Central memory CD4-positive, alpha-beta T cell (primary cell): ENCODE measurements around the gene TAAR6.
"Not testable (repeated sequence)": the region's sequence is repeated elsewhere in the genome, so short reads cannot be mapped to it uniquely, and the experiment has no call there.

Experiments used
- DNase-seq: peaks from one replicate; pipeline ENCODE4 v3.0.0; 2022
- total RNA-seq, 3 experiments: gene quantifications; one replicate each; lab custom pipeline; 2026; lab: John Stamatoyannopoulos, UW

Gene TAAR6, protein sequence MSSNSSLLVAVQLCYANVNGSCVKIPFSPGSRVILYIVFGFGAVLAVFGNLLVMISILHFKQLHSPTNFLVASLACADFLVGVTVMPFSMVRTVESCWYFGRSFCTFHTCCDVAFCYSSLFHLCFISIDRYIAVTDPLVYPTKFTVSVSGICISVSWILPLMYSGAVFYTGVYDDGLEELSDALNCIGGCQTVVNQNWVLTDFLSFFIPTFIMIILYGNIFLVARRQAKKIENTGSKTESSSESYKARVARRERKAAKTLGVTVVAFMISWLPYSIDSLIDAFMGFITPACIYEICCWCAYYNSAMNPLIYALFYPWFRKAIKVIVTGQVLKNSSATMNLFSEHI
- total RNA-seq = 0 to 0.04 (median 0) reads per million in 3 experiments

DNA sequence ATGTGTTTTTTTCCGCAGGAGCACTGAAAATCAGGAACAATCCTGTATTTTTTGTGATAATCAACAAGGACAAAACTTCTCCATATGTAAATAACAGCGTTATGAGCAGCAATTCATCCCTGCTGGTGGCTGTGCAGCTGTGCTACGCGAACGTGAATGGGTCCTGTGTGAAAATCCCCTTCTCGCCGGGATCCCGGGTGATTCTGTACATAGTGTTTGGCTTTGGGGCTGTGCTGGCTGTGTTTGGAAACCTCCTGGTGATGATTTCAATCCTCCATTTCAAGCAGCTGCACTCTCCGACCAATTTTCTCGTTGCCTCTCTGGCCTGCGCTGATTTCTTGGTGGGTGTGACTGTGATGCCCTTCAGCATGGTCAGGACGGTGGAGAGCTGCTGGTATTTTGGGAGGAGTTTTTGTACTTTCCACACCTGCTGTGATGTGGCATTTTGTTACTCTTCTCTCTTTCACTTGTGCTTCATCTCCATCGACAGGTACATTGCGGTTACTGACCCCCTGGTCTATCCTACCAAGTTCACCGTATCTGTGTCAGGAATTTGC is at the start of gene TAAR6:
TAAR6 (plus strand) TSS at position 102 of the 557 bp plus-strand sequence; CDS start at position 102, 0 bp downstream.
- no peak for DNase-seq

GRCh38 chr6:132520953-132521352 is 49.2 kb upstream of the TAAR6 start:
- no peak for DNase-seq

DNA sequence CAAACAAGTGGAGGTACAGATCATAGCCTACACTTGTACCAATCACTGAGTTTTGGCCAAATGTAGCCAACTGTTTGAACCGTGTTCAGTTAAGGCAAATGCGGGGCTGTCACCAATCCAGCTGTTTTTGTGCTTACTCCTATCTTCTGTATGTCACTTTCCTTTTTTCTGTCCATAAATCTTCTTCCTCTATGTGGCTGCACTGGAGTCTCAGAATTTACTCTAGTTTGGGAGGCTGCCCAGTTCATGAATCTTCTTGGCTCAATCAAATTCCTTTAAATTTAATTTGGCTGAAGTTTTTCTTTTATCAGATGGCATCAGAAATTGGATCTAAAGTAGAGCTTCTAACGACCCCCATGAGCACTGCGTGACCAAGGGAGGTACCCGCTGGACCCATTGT is 45.5 kb upstream of the TAAR6 start:
- DNase-seq = no peak

DNA sequence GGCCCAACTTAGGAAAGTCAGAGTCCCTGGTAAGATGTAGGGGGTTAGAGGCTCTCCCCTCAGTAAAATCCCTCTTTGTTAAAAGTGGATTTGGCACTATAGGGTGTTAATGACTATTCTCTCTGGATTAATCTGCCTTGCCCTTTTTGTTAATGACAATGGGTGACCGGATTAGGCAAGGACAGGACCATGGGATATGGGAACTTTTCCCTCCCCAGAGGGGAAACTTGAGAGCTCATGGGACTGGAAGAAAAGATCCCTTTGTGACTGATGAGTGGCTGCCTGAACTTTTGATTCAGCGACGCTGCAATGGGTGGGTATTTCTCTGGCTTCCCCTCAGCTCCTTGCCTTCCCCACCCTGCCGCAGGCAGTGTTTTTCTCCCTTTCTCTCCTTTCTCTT is 44.3 kb upstream of the TAAR6 start:
- DNase-seq = no peak

DNA sequence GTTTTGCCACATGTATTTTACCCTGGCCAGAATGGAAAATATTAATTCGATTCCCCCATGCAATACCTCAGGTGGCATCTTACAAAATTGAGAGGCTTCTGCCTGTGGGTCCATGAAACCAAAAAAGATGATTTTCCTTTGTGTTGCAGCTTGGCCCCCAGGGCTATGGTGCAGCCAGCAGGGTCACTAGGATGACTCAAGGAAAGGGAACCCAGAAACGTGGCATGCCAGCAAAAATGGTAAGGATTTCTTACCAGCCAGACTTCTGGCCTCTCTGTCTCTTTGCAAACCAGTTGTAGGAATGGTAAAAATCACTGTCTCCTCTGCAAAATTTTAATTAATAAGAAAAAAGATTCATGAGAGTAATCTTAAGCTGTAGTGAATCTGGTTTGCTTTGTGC is 43.7 kb upstream of the TAAR6 start:
- no peak for DNase-seq

DNA sequence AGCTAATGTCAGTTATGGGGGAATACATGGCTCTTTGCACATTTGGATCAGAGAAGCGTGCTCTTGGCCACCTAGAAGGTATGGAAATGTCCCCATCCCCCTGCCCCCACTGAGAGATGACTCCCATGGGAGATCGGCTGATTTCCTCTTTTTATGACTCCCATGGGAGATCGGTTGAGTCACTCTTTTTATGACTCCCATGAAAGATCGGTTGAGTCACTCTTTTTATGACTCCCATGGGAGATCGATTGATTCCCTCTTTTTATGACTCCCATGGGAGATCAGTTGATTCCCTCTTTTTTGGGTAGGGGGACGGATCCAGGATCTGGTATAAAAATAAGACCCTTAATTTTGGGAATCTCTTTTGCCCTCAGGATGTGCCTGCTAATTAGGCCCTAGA is 42.3 kb upstream of the TAAR6 start:
- no peak for DNase-seq

DNA sequence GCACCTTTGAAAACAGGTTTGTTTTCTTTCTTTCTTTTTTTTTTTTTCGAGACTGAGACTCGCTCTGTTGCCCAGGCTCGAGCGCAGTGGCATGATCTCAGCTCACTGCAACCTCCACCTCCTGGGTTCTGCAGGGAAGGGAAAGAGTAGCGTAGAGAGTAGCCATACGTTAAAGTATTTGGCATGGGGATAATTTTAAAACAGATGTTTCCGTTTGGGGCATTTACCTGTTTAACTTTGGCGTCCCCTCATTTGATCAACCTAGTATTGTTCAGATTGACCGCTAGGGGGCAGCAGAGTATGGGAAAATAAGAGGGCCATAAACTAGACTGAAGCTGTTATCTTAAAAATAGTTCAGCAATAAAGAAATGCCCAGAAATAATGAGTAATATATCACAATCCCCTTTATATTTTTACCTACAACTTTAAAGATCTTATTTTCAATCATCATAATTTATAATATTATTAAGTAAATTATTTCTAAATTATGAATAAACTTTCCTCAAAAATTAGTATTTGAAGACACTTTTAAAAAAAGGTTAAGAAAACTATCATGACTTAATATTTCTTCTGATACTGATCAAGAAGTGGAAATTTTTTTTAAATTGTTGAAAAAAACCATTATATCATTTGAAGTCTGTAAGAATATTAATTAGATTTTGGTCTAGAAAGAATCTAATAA is 39.7 kb upstream of the TAAR6 start:
- DNase-seq = peak; percentile 54

- not testable (repeated sequence) for DNase-seq
Measured at GRCh38 chr6:132534546-132534945, 35.6 kb upstream of the TAAR6 start.

- no peak for DNase-seq
Measured at GRCh38 chr6:132537145-132537544, 33.0 kb upstream of the TAAR6 start.

GRCh38 chr6:132537977-132538376 is 32.1 kb upstream of the TAAR6 start, which contains the start of gene TAAR9:
TSS of gene TAAR9 (plus strand) at chr6:132538277. CDS start at chr6:132538290, 13 bp downstream.
- no peak for DNase-seq

- DNase-seq = no peak
Measured at GRCh38 chr6:132544826-132545225, 25.3 kb upstream of the TAAR6 start.

- DNase-seq = no peak
Measured at GRCh38 chr6:132548746-132549463, 21.2 kb upstream of the TAAR6 start.

DNA sequence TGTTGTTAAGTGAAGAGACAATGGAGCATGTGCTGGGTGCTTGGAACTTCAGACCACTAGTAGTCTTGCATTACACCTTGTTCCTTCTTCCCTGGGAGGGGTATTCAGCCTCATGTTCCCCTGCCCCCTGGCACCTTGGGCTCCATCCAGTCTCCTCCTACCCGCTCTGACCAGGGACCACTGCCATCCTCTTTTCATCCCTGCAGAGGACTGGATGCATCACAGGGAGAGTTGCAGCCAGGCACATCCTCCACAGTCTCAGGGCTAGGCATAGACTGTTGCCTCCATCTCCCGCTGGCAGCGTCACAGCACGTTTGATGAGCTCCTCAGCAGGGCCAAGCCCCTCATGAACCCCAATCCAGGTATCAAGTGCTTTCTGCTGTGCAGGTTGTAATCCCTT is 18.9 kb upstream of the TAAR6 start:
- DNase-seq = no peak

DNA sequence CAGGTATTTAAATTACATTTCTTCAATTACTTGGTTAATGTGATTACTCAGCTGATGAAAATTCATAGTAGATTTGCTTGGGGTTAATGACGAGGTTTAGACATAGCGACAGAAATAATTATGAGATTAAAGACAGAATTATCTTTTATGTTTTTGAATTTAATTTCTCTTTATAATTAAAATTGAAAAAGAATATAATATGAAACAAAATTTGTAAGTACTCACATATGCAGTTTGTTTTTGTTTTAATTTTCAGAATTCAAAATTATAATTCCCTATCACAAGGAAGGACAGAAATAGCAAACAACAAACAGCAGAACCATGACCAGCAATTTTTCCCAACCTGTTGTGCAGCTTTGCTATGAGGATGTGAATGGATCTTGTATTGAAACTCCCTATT is 17.8 kb upstream of the TAAR6 start, which contains the start of gene TAAR8:
TAAR8 (plus strand) TSS at position 301 of the 400 bp plus-strand sequence; CDS start at position 322, 21 bp downstream.
- DNase-seq = no peak

GRCh38 chr6:132560087-132560486 is 10.0 kb upstream of the TAAR6 start:
- DNase-seq = not testable (repeated sequence)

GRCh38 chr6:132566404-132566803 is 3.7 kb upstream of the TAAR6 start:
- DNase-seq = no peak

DNA sequence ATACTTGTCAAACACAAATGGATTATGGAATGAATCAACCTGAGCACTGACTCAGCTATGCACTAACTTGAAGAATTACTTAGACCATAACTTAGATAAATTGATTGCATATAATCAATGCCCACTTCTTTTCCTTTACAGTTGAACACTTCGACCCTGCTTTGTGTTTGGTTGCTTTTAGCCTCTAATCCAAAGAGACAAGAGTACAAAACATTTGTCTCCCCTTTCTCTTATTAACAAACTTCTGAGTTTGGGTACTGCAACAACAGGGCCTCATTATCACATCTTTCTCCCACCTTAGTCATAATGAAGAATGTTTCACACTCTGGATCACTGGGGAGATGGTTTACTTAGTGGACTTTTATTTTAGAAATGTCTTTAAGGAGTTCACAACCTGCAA is 2.6 kb upstream of the TAAR6 start:
- no peak for DNase-seq

DNA sequence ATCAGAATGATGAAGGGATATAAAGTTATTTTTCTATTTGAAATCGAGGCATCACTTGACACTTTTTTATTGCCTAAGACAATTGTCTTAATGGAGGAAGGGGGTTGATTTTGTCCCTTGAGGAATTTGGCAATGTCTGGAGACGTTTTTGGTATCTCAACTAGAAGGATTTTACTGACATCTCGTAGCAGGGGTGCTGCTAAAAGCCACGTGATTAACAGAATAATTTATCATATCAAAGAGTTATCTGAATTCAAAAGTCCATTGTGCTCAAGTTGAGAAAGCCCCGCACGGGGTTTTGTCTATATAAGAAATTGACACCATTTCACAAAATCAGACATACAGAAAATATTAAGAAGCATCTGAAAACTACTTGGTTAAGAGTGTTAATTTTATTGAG is 1.5 kb upstream of the TAAR6 start:
- DNase-seq = no peak

DNA sequence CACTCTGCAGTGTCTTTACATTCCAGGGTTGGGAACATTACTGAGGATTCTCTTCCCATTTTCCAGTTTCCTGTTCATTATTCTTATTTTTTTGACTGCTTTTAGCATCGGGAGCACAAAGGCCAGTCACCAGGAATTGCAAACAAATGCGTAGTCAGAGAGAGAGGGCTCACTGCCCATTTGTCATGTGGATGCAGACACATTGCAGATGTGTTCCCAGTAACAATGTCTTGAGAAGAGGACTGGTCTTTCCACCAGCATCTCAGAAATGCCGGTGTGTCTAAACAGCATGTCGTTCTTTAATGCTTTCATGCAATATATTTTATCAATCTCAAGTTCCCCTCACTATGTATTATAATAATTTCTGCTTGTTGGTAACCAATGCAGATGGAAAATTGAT is 952 bp upstream of the TAAR6 start:
- DNase-seq = no peak

GRCh38 chr6:132571774-132572173 is 1.7 kb downstream of the TAAR6 start:
- DNase-seq = no peak

DNA sequence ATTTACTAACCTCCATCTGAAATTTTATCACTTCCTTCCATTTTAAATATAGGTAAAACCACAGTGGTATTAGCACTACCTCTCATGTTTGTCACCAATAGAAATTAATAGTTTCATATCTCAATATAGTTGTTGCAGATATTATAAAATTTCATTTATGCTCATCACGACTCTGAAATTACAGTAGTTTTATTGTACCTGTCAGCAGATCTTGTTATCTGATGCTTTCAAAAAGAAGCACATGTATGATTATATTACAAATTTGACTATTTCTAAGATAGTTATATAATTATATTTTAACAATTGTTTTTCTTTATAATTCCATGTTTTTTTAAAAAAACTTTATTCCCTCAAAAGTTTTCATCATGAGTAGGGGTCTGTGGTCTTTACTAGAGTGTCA is 14.6 kb downstream of the TAAR6 start:
- DNase-seq = no peak

- DNase-seq = no peak
Measured at GRCh38 chr6:132587424-132587823, 17.3 kb downstream of the TAAR6 start.

GRCh38 chr6:132589454-132589853 is 19.3 kb downstream of the TAAR6 start, which contains the start of gene TAAR5:
TSS of gene TAAR5 (minus strand) at chr6:132589741. CDS start at chr6:132589686, 55 bp downstream.
- DNase-seq = no peak
